Stimulated activated naive CD4-positive, alpha-beta T cell treated with Interleukin-2 at 50 U/mL for 16 hours (primary cell): ENCODE data around the gene TIMP3.
"Not testable (repeated sequence)": the region's sequence is repeated elsewhere in the genome, so short reads cannot be mapped to it uniquely, and the experiment has no call there.

Experiments used
- DNase-seq: peaks from one replicate; lab custom pipeline; 2025; lab: John Stamatoyannopoulos, UW

Gene TIMP3

GRCh38 chr22:32801537-32802236 lies at the start of gene TIMP3:
TIMP3 (plus strand) TSS chr22:32801705; CDS start chr22:32802002, 297 bp downstream.
- no peak for DNase-seq

GRCh38 chr22:32752326-32752725 lies 49.2 kb upstream of the TIMP3 start:
- no peak for DNase-seq

- DNase-seq: no peak
Measured at GRCh38 chr22:32752816-32753520, 48.5 kb upstream of the TIMP3 start.

GRCh38 chr22:32753591-32753990 lies 47.9 kb upstream of the TIMP3 start:
- DNase-seq: no peak

- DNase-seq: no peak
Measured at GRCh38 chr22:32754413-32755041, 47.0 kb upstream of the TIMP3 start.

- not testable (repeated sequence) for DNase-seq
Measured at GRCh38 chr22:32757086-32757762, 44.3 kb upstream of the TIMP3 start.

GRCh38 chr22:32758866-32759385 lies 42.6 kb upstream of the TIMP3 start:
- DNase-seq: no peak

- DNase-seq: no peak
Measured at GRCh38 chr22:32760396-32760795, 41.1 kb upstream of the TIMP3 start.

GRCh38 chr22:32760815-32761214 lies 40.7 kb upstream of the TIMP3 start:
- DNase-seq: no peak

- no peak for DNase-seq
Measured at GRCh38 chr22:32761251-32761903, 40.1 kb upstream of the TIMP3 start.

- no peak for DNase-seq
Measured at GRCh38 chr22:32764330-32765131, 37.0 kb upstream of the TIMP3 start.

- no peak for DNase-seq
Measured at GRCh38 chr22:32765132-32765618, 36.3 kb upstream of the TIMP3 start.

- DNase-seq: no peak
Measured at GRCh38 chr22:32771756-32772155, 29.7 kb upstream of the TIMP3 start.

GRCh38 chr22:32775957-32776356 lies 25.5 kb upstream of the TIMP3 start:
- DNase-seq: no peak

- no peak for DNase-seq
Measured at GRCh38 chr22:32776397-32776796, 25.1 kb upstream of the TIMP3 start.

GRCh38 chr22:32776802-32777201 lies 24.7 kb upstream of the TIMP3 start:
- DNase-seq: no peak

GRCh38 chr22:32777987-32778386 lies 23.5 kb upstream of the TIMP3 start:
- no peak for DNase-seq

GRCh38 chr22:32780726-32781310 lies 20.7 kb upstream of the TIMP3 start:
- DNase-seq: no peak

GRCh38 chr22:32781695-32782094 lies 19.8 kb upstream of the TIMP3 start:
- no peak for DNase-seq

- no peak for DNase-seq
Measured at GRCh38 chr22:32785321-32786026, 16.0 kb upstream of the TIMP3 start.
